Body of pancreas (tissue), 4 donors: ENCODE results near the gene HTT.

Experiments used
- CTCF ChIP-seq, 7 experiments: fragments of 450-650 bp in 4 of 7; fragments of 200-600 bp in 3 of 7; sonication (generic) in 3 of 7; IDR thresholded peaks; one replicate each; pipeline ENCODE4 v1.5.1; 2016 to 2019; ENCODE audit warnings: antibody characterized with exemption in 7 of 7
- POLR2A ChIP-seq, 3 donors: fragments of 450-650 bp; IDR thresholded peaks; one replicate each; pipeline ENCODE4 v1.6.1; 2016; ENCODE audit warnings: antibody characterized with exemption in 3 of 3, mild to moderate bottlenecking in 2 of 3

DNA sequence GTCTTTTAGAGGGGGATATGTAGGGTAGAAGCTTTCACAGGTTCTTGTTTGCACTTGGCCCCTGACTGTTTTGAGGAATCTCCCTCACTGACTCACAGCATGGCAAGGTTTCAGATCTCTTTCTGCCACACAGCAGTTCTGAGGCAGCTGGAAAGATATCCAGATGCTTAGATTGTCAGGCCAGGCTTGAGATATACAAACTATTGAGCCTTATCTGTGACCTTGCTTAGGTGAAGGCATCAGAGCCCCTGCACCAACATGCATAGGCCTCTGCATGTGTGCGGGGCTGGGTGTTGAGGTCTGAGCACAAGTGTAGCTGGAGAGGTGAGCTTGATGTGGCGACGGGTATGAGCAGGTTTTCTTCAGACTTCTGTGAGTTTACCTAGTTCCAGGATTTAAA, 93.5 kb downstream of the HTT start:
- TF ChIP-seq CTCF (IDR thresholded peaks at IDR 0.05), result no peak
- no peak for TF ChIP-seq POLR2A (IDR thresholded peaks at IDR 0.05)
